ENCODE data around the gene ALDH1A2.

ALDH1A2 gene

GRCh38 chr15:57909388-57909787, 156.1 kb downstream of the ALDH1A2 start:
- TF ChIP-seq CTCF (conservative IDR thresholded peaks at IDR 0.05; ENCODE audit: low read depth, low read length) = no peak

GRCh38 chr15:57903626-57904025, 161.9 kb downstream of the ALDH1A2 start:
- no peak for DNase-seq (ENCODE audit: low read depth)
- H3K4me3 ChIP-seq (ENCODE audit: low read length) = no peak overlapping the region
- TF ChIP-seq CTCF (conservative IDR thresholded peaks at IDR 0.05; ENCODE audit: low read depth, low read length) = no peak

More at GRCh38 chr15:57909388-57909787, 156.1 kb downstream of the ALDH1A2 start:
- no peak overlapping the region for H3K4me3 ChIP-seq (ENCODE audit: low read length)
- no peak for DNase-seq (ENCODE audit: low read depth)

Measured in retinal pigment epithelial cell (primary cell).